ENCODE results near the gene ENTHD1. TPM values are rescaled to one million over a fixed set of nuclear protein-coding genes. Genes with fewer than 3 reads are reported as not detected.

Gene ENTHD1
- total RNA-seq, 1 donor from 2014 or later: not detected

DNA sequence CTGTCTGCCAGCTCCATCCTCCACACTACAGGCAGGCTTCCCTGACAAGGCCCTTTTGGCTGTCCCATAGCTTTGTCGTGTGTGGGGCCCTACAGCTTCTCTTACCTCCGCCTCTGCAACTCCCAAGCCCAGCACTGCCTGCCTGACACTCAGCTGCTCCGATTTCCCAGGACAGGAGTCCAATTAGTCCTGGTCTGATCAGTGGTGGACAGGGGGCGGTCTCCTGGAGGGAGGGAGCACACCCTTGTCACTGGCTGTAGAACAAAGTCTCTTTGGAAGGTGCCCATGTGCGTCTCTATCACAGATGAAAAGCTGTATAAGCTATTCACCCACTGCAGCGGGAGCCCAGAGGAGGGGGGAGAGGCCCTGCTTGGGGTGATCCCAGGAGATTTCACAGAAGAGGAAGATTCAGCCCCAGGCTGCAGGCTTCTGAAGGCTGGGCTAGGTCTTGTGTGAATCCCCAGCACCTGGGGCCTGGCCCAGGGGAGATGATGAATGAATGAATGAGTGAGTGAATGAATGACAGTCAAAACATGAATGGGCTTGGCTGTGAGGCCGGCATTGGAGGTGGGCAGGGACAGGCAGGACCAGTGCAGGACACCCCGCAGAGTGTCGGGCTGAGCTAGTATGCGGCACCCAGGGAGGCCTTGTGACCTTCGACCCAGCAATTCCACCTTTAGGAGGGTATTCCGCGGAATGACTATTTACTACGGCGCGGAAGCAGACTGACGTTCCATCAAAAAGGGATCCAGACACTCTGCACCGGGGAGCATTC is 180.6 kb downstream of the ENTHD1 start:
- DNase-seq: no peak

DNA sequence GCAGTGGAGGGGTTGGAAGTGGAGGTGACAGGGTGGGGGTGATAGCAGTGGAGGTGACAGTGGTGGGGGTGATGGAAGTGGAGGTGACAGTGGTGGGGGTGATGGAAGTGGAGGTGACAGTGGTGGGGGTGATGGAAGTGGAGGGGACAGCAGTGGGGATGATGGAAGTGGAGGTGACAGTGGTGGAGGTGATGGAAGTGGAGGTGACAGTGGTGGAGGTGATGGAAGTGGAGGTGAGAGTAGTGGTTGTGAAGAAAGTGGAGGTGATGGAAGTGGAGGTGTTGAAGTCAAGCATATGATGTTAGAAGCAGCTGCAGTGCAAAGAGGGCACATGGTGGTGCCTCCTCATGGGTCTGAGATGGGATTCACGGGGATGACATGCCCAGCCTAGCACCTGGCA is 181.5 kb downstream of the ENTHD1 start:
- DNase-seq: no peak

DNA sequence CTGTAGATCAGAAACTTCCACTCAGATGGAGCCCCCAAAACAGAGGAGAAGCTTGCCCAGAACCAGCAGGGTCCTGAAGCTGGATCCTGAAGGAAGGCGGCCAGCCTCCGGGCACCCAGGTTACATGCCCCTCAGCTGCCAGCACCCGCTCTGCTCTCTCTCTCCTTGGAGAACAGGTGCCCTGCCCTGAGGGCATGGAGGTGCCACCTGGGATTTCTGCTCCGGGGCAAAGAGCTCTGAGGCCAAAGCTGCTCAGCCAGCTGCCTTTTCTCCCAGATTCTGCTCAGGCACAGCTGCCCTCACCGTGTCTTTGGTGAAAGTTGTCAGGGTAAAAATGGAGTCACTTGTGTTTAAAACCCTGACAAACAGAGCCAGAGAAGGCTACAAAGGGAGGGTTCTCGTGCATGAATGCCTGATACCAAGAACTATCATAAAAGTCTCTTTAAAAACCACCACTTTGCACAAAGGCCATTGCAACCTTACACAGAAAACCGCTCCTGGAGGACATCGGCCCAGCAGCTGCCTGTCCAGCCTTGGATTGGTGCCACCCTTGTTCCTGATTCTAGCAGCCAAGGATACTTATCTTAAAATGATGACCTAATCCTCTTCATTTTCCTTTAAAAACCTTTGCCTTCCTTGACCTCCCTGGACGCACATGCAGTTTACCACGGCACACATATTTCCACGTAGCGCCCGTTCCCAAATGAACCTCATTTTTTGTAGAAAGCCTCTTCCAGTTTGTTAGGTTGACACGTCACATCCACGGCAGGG is 183.0 kb downstream of the ENTHD1 start:
- DNase-seq: peak; percentile 46

GRCh38 chr22:39707816-39708215 is 185.7 kb downstream of the ENTHD1 start:
- peak; percentile 33 for DNase-seq

GRCh38 chr22:39707351-39707750 is 186.2 kb downstream of the ENTHD1 start:
- no peak for DNase-seq

GRCh38 chr22:39706376-39707140 is 187.0 kb downstream of the ENTHD1 start:
- no peak for DNase-seq

DNA sequence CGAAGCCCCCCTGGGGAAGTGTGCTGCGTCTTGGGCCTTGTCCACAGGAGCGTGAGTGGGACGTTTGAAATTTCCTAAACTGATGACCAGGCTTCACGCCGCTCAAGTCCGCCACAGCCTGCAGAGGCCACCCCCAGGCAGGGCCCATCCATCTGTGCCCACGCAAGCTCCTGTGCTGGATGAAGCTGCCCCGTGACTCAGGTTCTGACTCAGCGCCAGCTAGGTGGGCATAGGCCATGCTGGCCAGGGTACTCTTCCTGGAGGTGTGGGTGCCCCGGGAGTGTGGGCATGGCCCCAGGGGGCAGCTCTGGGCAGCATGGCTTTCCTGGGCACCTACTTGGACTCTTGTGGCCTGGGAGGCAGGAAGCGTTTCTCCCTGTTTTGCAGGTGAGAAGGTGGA is 188.2 kb downstream of the ENTHD1 start:
- no peak for DNase-seq

DNA sequence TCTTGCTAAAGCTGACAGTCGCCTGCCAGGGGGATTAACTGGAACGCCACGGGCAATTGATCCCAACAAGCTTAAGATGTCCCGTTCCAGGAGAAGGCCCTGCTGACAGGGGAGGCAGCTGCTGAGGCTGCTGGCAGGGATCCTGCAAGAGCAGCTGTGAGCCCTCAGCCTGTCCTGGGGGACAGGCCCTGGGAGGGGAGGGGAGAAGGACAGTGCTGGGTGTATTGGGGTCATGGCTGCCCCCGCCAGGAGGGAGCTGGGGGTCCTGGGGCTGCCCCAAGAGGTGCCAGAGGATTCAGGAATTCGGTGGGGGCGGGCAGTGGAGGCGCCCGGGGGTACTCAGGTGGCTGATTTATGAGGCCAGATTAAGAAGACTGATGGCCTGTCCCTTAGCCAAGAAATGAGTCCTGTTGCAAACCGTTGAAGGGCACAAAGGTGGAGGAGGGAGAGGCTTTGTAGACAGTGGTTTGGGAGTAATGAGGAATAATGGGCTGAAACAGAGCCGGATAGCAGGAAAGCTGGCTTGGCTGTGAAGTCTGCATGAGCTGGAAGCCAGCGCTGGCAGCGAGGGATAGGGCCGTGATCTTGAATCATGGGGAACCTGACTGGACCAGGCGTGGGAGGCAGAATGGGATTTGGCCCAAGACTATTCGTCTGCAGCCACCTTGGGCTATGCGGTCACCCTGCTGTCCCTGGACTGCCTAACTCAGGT is 189.5 kb downstream of the ENTHD1 start:
- peak; percentile 96 for DNase-seq

DNA sequence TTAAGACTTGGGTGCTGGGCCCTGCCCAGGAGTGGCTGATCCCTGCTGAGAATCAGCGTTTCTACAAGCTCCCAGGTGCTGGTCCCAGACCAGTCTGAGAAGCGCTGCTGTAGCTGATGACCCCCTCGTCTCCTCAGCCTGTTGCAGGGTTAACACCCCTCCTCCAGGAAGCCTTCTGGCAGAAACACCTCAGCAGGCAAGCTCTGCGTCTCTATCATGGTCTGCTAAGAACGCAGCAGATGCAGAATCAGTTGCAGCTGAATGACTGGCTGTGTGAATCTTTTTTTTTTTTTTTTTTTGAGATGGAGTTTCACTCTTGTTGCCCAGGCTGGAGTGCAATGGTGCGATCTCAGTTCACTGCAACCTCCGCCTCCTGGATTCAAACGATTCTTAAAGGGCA is 190.5 kb downstream of the ENTHD1 start:
- DNase-seq: peak; percentile 66

- no peak for DNase-seq
Measured at GRCh38 chr22:39700565-39700964, 193.0 kb downstream of the ENTHD1 start.

DNA sequence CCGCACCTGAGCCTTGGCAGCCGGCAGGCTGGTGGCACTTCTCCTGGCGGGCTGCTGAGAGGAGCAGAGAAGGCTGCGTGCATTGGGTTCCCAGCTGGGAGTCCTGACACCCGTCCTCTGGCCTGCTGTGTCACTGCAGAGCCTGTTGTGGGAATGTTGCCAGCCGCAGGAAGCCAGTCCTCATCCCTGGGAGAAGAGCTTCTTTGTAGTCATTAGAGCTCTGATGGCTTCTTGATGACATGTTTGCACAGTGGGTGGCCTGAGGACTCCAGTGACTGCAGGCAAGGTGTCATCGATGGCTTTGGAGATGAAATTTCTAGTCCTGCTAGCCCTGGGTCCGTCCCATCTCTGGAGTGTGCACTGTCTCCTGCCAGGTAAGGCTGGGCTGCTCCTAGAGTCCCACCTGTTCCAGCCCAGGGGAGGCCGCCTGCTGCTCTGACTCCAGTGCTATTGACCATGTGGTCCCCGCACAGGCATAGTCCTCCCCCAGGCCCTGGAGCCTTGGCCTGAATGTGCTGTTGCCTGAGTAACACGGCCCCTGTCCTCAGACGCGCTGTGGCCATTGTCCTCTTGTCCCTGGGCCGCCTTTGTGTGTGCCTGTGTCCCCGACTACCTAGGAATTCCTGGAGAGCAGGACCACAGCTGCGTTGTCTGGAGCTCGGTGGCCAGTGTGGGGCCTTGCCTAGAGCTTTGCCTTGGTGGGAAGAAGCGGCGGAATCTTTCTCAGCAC is 193.8 kb downstream of the ENTHD1 start:
- peak; percentile 43 for DNase-seq

DNA sequence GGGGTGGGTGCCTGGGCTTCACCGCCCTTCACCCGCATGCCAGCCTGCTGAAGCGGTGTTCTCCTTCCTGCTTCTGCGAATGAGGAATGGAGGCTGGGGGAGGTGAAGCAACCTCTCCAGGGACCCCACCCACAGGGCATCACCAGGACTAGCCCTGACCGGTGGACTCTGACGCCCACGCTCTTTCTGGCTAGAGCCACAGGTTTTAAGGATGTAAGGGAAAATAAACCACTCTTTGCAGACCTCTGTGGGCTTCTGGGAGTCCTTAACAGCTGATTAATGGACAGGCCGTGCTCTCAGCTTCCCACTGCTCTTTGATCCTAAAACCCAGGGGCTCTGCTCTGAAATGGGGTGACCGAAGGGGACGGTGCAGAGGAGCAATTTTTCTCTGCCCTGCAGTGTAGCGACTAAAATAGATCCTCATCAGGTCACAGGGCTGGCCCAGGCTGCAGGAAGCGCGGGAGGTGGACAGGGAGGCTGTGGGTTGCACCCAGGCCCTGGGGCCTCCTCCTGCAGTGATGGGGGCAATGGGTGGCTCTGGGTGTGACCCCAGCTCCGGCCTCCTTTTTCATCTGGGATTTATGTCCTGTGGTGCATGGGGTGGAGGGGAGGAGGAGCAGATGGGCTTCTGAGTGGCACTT is 195.7 kb downstream of the ENTHD1 start:
- DNase-seq: no peak

DNA sequence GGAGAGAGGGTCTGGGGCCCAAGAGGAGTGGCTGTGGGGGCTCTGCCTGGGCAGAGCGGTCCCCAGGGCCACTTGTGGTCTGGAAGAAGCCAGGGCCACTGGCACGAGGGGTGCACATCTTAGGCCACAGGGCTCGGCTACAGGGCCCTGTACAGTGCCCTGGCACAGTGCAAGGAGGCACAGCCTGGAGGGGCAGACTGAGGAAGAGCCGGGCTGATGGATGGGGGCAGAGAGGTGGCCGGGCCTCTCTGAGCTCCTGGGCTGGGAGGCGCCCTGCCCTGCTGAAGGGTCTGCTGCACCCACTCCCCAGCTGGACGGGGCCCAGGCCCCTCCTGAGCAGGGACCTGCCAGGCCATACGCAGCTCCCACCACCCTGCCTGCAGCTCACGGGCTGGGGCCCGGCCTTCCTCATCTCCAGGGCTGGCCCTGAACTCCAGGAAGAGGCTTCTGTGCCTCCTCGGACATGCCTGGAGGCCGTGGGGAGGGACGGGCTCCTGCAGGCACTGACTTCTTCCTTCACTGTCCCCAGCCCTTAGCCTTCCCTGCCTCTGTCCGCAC is 199.5 kb downstream of the ENTHD1 start:
- DNase-seq: no peak

Small RNAs within 50 kb of the gene (small RNA-seq; reads per million reads assigned to genes)
- not detected for gene RN7SKP210 (ENCODE audit: low replicate concordance)

Other genes with a start within 250 kb of the ENTHD1 start
- gene GRAP2, start 7.3 kb upstream of the ENTHD1 start, total RNA-seq: 2.8 TPM
- gene TMA7B, start 66.6 kb upstream of the ENTHD1 start, total RNA-seq: not detected
- 6.3 TPM for gene FAM83F, start 101.2 kb upstream of the ENTHD1 start, total RNA-seq

Measured in tongue (tissue), 3 donors.